AG09309 (cell line): ENCODE data around the gene NWD2.

ENCODE experiments used
- DNase-seq: peaks from one replicate; pipeline ENCODE4 v3.0.0-alpha.2; 2010; ENCODE audit warnings: low read depth
- H3K4me3 ChIP-seq: 2 replicates; pipeline ENCODE4 v1.5.1; 2011; ENCODE audit warnings: mild to moderate bottlenecking, low read depth, low read length, moderate library complexity; ENCODE audit not compliant: control insufficient read depth
- CTCF ChIP-seq: IDR thresholded peaks from 2 replicates; pipeline ENCODE4 v1.5.1; 2011; ENCODE audit warnings: mild to moderate bottlenecking, low read depth, low read length, inconsistent platforms; ENCODE audit not compliant: insufficient read depth, control insufficient read depth; ENCODE audit errors: missing control alignments

Gene NWD2

GRCh38 chr4:37279894-37280592 is 35.5 kb downstream of the NWD2 start:
- TF ChIP-seq CTCF = no peak
- no peak overlapping the region for H3K4me3 ChIP-seq
- DNase-seq = no peak

- H3K4me3 ChIP-seq = no peak overlapping the region
- TF ChIP-seq CTCF = no peak
- no peak for DNase-seq
Measured at GRCh38 chr4:37299468-37299867, 54.9 kb downstream of the NWD2 start.

- no peak for TF ChIP-seq CTCF
- no peak for DNase-seq
- H3K4me3 ChIP-seq = no peak overlapping the region
Measured at GRCh38 chr4:37304612-37305011, 60.1 kb downstream of the NWD2 start.

GRCh38 chr4:37305984-37306383 is 61.4 kb downstream of the NWD2 start:
- H3K4me3 ChIP-seq = no peak overlapping the region
- TF ChIP-seq CTCF = no peak
- no peak for DNase-seq

- DNase-seq = no peak
- no peak overlapping the region for H3K4me3 ChIP-seq
- TF ChIP-seq CTCF = no peak
Measured at GRCh38 chr4:37317104-37317643, 72.6 kb downstream of the NWD2 start.

- TF ChIP-seq CTCF = no peak
- H3K4me3 ChIP-seq = no peak overlapping the region
- DNase-seq = no peak
Measured at GRCh38 chr4:37320513-37321235, 76.1 kb downstream of the NWD2 start.
